HL-60 (cell line): ENCODE measurements around the gene DCP2.

Experiments
- CTCF ChIP-seq: IDR thresholded peaks from one replicate; pipeline ENCODE4 v1.5.1; 2011; ENCODE audit warnings: low read length, control low read depth, inconsistent platforms; ENCODE audit not compliant: insufficient read depth
- REST ChIP-seq: IDR thresholded peaks from 2 replicates; pipeline ENCODE4 v1.6.1; 2012; ENCODE audit warnings: low read depth; ENCODE audit not compliant: insufficient replicate concordance

- TF ChIP-seq REST: no peak
- TF ChIP-seq CTCF: no peak
Observed at GRCh38 chr5:113029614-113030013, 53.0 kb downstream of the DCP2 start.
